Ascending aorta (tissue), 2 donors: ENCODE data around the gene BIRC2. TPM values are rescaled to one million over a fixed set of nuclear protein-coding genes. Genes with fewer than 3 reads are reported as not detected.

Experiments used
- DNase-seq, 2 donors: peaks; one replicate each; pipeline ENCODE4 v3.0.0-alpha.2; 2019; ENCODE audit warnings: low spot score in 2 of 2
- H3K27ac ChIP-seq, 2 donors: fragments of 200-600 bp; sonication (generic); one replicate each; pipeline ENCODE4 v1.5.1; 2016 to 2017; ENCODE audit warnings: mild to moderate bottlenecking in 1 of 2
- H3K27me3 ChIP-seq: fragments of 200-600 bp; sonication (generic); one replicate; pipeline ENCODE4 v1.5.1; 2017
- H3K36me3 ChIP-seq, 2 donors: fragments of 200-600 bp; sonication (generic); one replicate each; pipeline ENCODE4 v1.5.1; 2016
- H3K4me1 ChIP-seq, 2 donors: fragments of 200-600 bp; sonication (generic); one replicate each; pipeline ENCODE4 v1.5.1; 2016 to 2017; ENCODE audit warnings: mild to moderate bottlenecking in 1 of 2
- H3K4me3 ChIP-seq, 2 donors: fragments of 200-600 bp; sonication (generic); one replicate each; pipeline ENCODE4 v1.5.1; 2016 to 2017; ENCODE audit warnings: mild to moderate bottlenecking in 1 of 2
- H3K9me3 ChIP-seq, 2 donors: fragments of 200-600 bp; sonication (generic); one replicate each; pipeline ENCODE4 v1.5.1; 2016
- intact Hi-C: fragments of 100-400 bp; cut with DNase I; formaldehyde crosslinking; loops from one replicate; pipeline ENCODE4 v1.15.1; 2023
- total RNA-seq: library from RNA; depleted of rRNA; stranded (reverse); fragments of >200 nt; gene quantifications from one replicate; pipeline ENCODE4 v1.1.0, GENCODE V29; 2016
- TF ChIP-seq, protein P1 (sequence below), 3 experiments: fragments of 200-600 bp in 2 of 3; fragments of 450-650 bp in 1 of 3; sonication (generic) in 2 of 3; IDR thresholded peaks; one replicate each; pipeline ENCODE4 v1.5.1; 2016 to 2019; ENCODE audit warnings: antibody characterized with exemption in 3 of 3, mild to moderate bottlenecking in 1 of 3, moderate library complexity in 1 of 3

BIRC2 gene
- total RNA-seq, 1 donor from 2014 or later: 27.7 TPM

GRCh38 chr11:102306817-102307726 is 39.9 kb upstream of the BIRC2 start:
- Histone ChIP-seq H3K27ac (no peak overlapping the region), H3K27me3 (no peaks in the 10 kb centered on the region), H3K4me3 (no peak overlapping the region), H3K9me3 (peaks cover 0 to 9% of the 10 kb centered on the region in 2 donors), H3K4me1 (no peaks in the 10 kb centered on the region), H3K36me3 (no peaks in the 10 kb centered on the region)
- DNase-seq: no peak
- TF ChIP-seq, protein P1, sequence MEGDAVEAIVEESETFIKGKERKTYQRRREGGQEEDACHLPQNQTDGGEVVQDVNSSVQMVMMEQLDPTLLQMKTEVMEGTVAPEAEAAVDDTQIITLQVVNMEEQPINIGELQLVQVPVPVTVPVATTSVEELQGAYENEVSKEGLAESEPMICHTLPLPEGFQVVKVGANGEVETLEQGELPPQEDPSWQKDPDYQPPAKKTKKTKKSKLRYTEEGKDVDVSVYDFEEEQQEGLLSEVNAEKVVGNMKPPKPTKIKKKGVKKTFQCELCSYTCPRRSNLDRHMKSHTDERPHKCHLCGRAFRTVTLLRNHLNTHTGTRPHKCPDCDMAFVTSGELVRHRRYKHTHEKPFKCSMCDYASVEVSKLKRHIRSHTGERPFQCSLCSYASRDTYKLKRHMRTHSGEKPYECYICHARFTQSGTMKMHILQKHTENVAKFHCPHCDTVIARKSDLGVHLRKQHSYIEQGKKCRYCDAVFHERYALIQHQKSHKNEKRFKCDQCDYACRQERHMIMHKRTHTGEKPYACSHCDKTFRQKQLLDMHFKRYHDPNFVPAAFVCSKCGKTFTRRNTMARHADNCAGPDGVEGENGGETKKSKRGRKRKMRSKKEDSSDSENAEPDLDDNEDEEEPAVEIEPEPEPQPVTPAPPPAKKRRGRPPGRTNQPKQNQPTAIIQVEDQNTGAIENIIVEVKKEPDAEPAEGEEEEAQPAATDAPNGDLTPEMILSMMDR (IDR thresholded peaks at IDR 0.05): no peak
- intact Hi-C loops: no loop called here

- H3K4me3 ChIP-seq: no peak overlapping the region
- no peak for DNase-seq
- no peaks in the 10 kb centered on the region for H3K36me3 ChIP-seq
- no peaks in the 10 kb centered on the region for H3K27me3 ChIP-seq
- intact Hi-C loops: no loop called here
- H3K27ac ChIP-seq: no peak overlapping the region
- H3K4me1 ChIP-seq: peaks cover 0 to 2% of the 10 kb centered on the region in 2 donors
- TF ChIP-seq, protein P1 (IDR thresholded peaks at IDR 0.05): no peak
- peaks cover 0 to 3% of the 10 kb centered on the region in 2 donors for H3K9me3 ChIP-seq
Observed at GRCh38 chr11:102307727-102308038, 39.3 kb upstream of the BIRC2 start.

GRCh38 chr11:102309621-102310541 is 37.1 kb upstream of the BIRC2 start:
- Histone ChIP-seq H3K27ac (no peak overlapping the region), H3K4me1 (peaks cover 0 to 2% of the 10 kb centered on the region in 2 donors), H3K36me3 (no peaks in the 10 kb centered on the region), H3K9me3 (no peaks in the 10 kb centered on the region), H3K27me3 (no peaks in the 10 kb centered on the region), H3K4me3 (no peak overlapping the region)
- intact Hi-C loops: no loop called here
- TF ChIP-seq, protein P1 (IDR thresholded peaks at IDR 0.05): no peak
- DNase-seq: no peak

DNA sequence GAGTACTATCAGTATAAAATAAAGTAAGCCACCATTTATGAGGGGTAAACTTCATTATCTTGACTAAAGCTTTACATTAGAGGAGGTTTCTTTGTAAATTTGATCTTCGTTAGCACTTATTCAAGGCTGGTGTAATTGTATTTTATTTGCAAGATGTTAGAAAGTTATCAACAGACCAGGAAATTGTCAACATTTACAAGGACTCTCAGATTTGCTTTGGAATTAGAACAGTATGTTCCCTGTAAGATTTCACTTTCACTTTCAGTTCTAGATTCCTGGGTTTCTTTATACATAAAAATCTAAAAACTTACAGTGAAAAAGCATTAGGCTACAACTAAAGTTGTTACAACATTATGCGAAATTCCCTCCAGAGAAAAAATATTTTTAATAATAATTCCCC is 34.3 kb upstream of the BIRC2 start:
- Histone ChIP-seq H3K36me3 (no peaks in the 10 kb centered on the region), H3K27me3 (no peaks in the 10 kb centered on the region), H3K9me3 (no peaks in the 10 kb centered on the region), H3K27ac (peak overlapping the region; percentile 78 to 84), H3K4me1 (peaks cover 0 to 6% of the 10 kb centered on the region in 2 donors), H3K4me3 (peak overlapping the region; percentile 46 to 58)
- DNase-seq: no peak
- intact Hi-C loops: no loop called here
- TF ChIP-seq, protein P1 (IDR thresholded peaks at IDR 0.05): no peak

DNA sequence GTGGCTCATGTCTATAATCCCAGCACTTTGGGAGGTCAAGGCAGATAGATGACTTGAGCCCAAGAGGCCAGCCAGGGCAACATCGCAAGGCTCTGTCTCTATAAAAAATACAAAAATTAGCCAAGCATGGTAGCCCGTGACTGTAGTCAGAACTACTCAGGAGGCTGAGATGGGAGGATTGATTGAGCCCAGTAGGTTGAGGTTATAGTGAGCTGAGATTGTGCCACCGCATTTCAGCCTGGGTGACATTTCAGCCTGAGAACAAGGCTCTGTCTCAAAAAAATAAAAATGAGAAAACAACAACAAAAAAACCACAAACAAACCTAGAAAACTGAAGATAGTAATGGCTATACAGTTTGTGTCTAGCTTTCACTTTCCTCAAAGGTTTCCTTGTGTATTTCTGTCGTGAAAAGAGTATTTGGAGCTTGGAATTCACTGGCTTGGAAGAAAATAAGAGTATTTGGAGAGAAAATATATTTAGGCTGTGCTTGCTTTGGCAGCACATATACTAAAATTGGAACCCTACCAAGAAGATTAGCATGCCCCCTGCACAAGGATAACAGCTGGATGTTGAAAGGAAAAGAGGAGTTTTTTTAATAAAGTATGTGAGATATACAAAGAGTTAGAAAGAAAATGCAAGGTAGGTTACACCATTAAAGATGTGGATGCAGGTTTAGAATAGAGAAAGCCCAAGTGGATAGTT is 33.6 kb upstream of the BIRC2 start:
- Histone ChIP-seq H3K4me1 (peaks cover 0 to 6% of the 10 kb centered on the region in 2 donors), H3K9me3 (no peaks in the 10 kb centered on the region), H3K4me3 (peak overlapping the region; percentile 46 to 58), H3K27ac (peak overlapping the region; percentile 78 to 84), H3K27me3 (no peaks in the 10 kb centered on the region), H3K36me3 (no peaks in the 10 kb centered on the region)
- intact Hi-C loops: no loop called here
- DNase-seq: no peak
- TF ChIP-seq, protein P1 (IDR thresholded peaks at IDR 0.05): no peak
